Peyer's patch (tissue), 4 donors: ENCODE results near the gene CAMP. TPM values are rescaled to one million over a fixed set of nuclear protein-coding genes. Genes with fewer than 3 reads are reported as not detected.

Source experiments
- DNase-seq, 3 donors: peaks; one replicate each; pipeline ENCODE4 v3.0.0-alpha.2; 2017 to 2019
- H3K27ac ChIP-seq, 4 donors: fragments of 200-600 bp; sonication (generic); one replicate each; pipeline ENCODE4 v1.5.1; 2016 to 2019
- H3K27me3 ChIP-seq, 2 donors: fragments of 200-600 bp; sonication (generic); one replicate each; pipeline ENCODE4 v1.5.1; 2019
- H3K36me3 ChIP-seq, 3 donors: fragments of 200-600 bp; sonication (generic); one replicate each; pipeline ENCODE4 v1.5.1; 2016 to 2019
- H3K4me1 ChIP-seq, 4 donors: fragments of 200-600 bp; sonication (generic); one replicate each; pipeline ENCODE4 v1.5.1; 2016 to 2019
- H3K4me3 ChIP-seq, 4 donors: fragments of 200-600 bp; sonication (generic); 1 replicate in 3 of 4; 2 replicates in 1 of 4; pipeline ENCODE4 v1.5.1; 2016 to 2019; ENCODE audit warnings: mild to moderate bottlenecking in 1 of 4
- H3K9me3 ChIP-seq, 4 donors: fragments of 200-600 bp; sonication (generic); one replicate each; pipeline ENCODE4 v1.5.1; 2016 to 2019; ENCODE audit warnings: mild to moderate bottlenecking in 1 of 4
- CTCF ChIP-seq, 6 experiments: fragments of 450-650 bp in 4 of 6; fragments of 200-600 bp in 2 of 6; sonication (generic) in 1 of 6; IDR thresholded peaks; one replicate each; pipeline ENCODE4 v1.5.1; 2017 to 2019; ENCODE audit warnings: antibody characterized with exemption in 6 of 6, mild to moderate bottlenecking in 3 of 6, moderate library complexity in 1 of 6
- POLR2A ChIP-seq, 2 donors: fragments of 450-650 bp; IDR thresholded peaks; one replicate each; pipeline ENCODE4 v1.5.1; 2017; ENCODE audit warnings: antibody characterized with exemption in 2 of 2, mild to moderate bottlenecking in 2 of 2, moderate library complexity in 2 of 2
- total RNA-seq, 4 donors: library from RNA; depleted of rRNA; stranded (reverse); fragments of >200 nt; gene quantifications; one replicate each; pipeline ENCODE4 v1.1.0, GENCODE V29; 2016

The CAMP gene
- total RNA-seq, 4 donors from 2014 or later = not detected

- no peak for TF ChIP-seq POLR2A (IDR thresholded peaks at IDR 0.05)
- TF ChIP-seq CTCF (IDR thresholded peaks at IDR 0.05) = no peak
- peak in 1 of 3 donors; percentile 36 for DNase-seq
- Histone ChIP-seq H3K36me3 (no peaks in the 10 kb centered on the region), H3K9me3 (no peaks in the 10 kb centered on the region), H3K27me3 (no peaks in the 10 kb centered on the region), H3K27ac (no peak overlapping the region), H3K4me3 (no peak overlapping the region), H3K4me1 (peaks cover 0 to 7% (median 3%) of the 10 kb centered on the region in 4 donors)
Observed at GRCh38 chr3:48245136-48245535, 21.8 kb downstream of the CAMP start.

GRCh38 chr3:48247401-48247811 lies 24.1 kb downstream of the CAMP start:
- H3K36me3 ChIP-seq = peaks cover 0 to 18% (median 0%) of the 10 kb centered on the region in 3 donors
- H3K27ac ChIP-seq = no peak overlapping the region
- no peaks in the 10 kb centered on the region for H3K4me1 ChIP-seq
- peak in 1 of 3 donors; percentile 38 for DNase-seq
- no peaks in the 10 kb centered on the region for H3K27me3 ChIP-seq
- no peaks in the 10 kb centered on the region for H3K9me3 ChIP-seq
- no peak overlapping the region for H3K4me3 ChIP-seq
- TF ChIP-seq CTCF (IDR thresholded peaks at IDR 0.05) (no peak), POLR2A (IDR thresholded peaks at IDR 0.05) (no peak)

- no peak overlapping the region for H3K27ac ChIP-seq
- H3K4me3 ChIP-seq = no peak overlapping the region
- peaks cover 0 to 18% (median 0%) of the 10 kb centered on the region in 3 donors for H3K36me3 ChIP-seq
- DNase-seq = no peak
- H3K4me1 ChIP-seq = no peaks in the 10 kb centered on the region
- H3K9me3 ChIP-seq = no peaks in the 10 kb centered on the region
- no peak for TF ChIP-seq CTCF (IDR thresholded peaks at IDR 0.05)
- no peak for TF ChIP-seq POLR2A (IDR thresholded peaks at IDR 0.05)
- no peaks in the 10 kb centered on the region for H3K27me3 ChIP-seq
Observed at GRCh38 chr3:48248095-48248850, 25.0 kb downstream of the CAMP start.

GRCh38 chr3:48256557-48256956 lies 33.3 kb downstream of the CAMP start:
- H3K27me3 ChIP-seq = no peaks in the 10 kb centered on the region
- H3K4me1 ChIP-seq = no peaks in the 10 kb centered on the region
- peaks cover 0 to 6% (median 0%) of the 10 kb centered on the region in 3 donors for H3K36me3 ChIP-seq
- no peaks in the 10 kb centered on the region for H3K9me3 ChIP-seq
- TF ChIP-seq POLR2A (IDR thresholded peaks at IDR 0.05) (no peak), CTCF (IDR thresholded peaks at IDR 0.05) (no peak)
- no peak for DNase-seq
- no peak overlapping the region for H3K27ac ChIP-seq
- no peak overlapping the region for H3K4me3 ChIP-seq

- H3K9me3 ChIP-seq = no peaks in the 10 kb centered on the region
- no peak for DNase-seq
Observed at GRCh38 chr3:48258530-48258929, 35.2 kb downstream of the CAMP start.

GRCh38 chr3:48267782-48268181 lies 44.5 kb downstream of the CAMP start:
- H3K36me3 ChIP-seq = peaks cover 0 to 21% (median 0%) of the 10 kb centered on the region in 3 donors
- H3K4me1 ChIP-seq = peaks cover 0 to 17% (median 2%) of the 10 kb centered on the region in 4 donors
- peak overlapping the region in 1 of 4 donors; percentile 25 for H3K4me3 ChIP-seq
- H3K27ac ChIP-seq = peak overlapping the region; percentile 50 to 89 (median 72)
- no peak for TF ChIP-seq POLR2A (IDR thresholded peaks at IDR 0.05)
- TF ChIP-seq CTCF (IDR thresholded peaks at IDR 0.05) = no peak
- no peaks in the 10 kb centered on the region for H3K27me3 ChIP-seq
- peak in 2 of 3 donors; percentile 55 to 61 for DNase-seq
- H3K9me3 ChIP-seq = no peaks in the 10 kb centered on the region

More at GRCh38 chr3:48258530-48258929, 35.2 kb downstream of the CAMP start:
- Histone ChIP-seq H3K4me1 (no peaks in the 10 kb centered on the region), H3K36me3 (peaks cover 0 to 12% (median 0%) of the 10 kb centered on the region in 3 donors), H3K4me3 (no peak overlapping the region), H3K27ac (no peak overlapping the region), H3K27me3 (no peaks in the 10 kb centered on the region)
- no peak for TF ChIP-seq POLR2A (IDR thresholded peaks at IDR 0.05)
